HepG2 (cell line): Measurements from ENCODE around the gene KLHL33. TPM values are rescaled to one million over a fixed set of nuclear protein-coding genes. Genes with fewer than 3 reads are reported as not detected.

Experiments
- ADNP ChIP-seq: sonication (generic); formaldehyde crosslinking; IDR thresholded peaks from 2 replicates; pipeline ENCODE4 v1.4.0; 2020; ENCODE audit warnings: missing genetic modification reagents
- BORCS8-MEF2B ChIP-seq: sonication (generic); formaldehyde crosslinking; IDR thresholded peaks from 2 replicates; pipeline ENCODE4 v1.8.0; 2022; ENCODE audit warnings: mild to moderate bottlenecking, missing genetic modification reagents
- HMGA1 ChIP-seq: sonication (generic); formaldehyde crosslinking; conservative IDR thresholded peaks from 2 replicates; pipeline ENCODE4 v1.4.0; 2020; ENCODE audit warnings: missing genetic modification reagents
- NFATC3 ChIP-seq: sonication (generic); formaldehyde crosslinking; IDR thresholded peaks from 2 replicates; pipeline ENCODE4 v1.5.1; 2020; ENCODE audit warnings: mild to moderate bottlenecking, missing genetic modification reagents
- NRL ChIP-seq: sonication (generic); formaldehyde crosslinking; IDR thresholded peaks from 2 replicates; pipeline ENCODE4 v1.5.0; 2020; ENCODE audit warnings: missing genetic modification reagents, mild to moderate bottlenecking, moderate library complexity, borderline replicate concordance
- PCBP2 ChIP-seq: fragments of 200-400 bp; formaldehyde crosslinking; optimal IDR thresholded peaks from 2 replicates; pipeline ENCODE3; 2018; ENCODE audit warnings: low read length, low read depth; ENCODE audit not compliant: poor library complexity, severe bottlenecking
- PRMT3 ChIP-seq: sonication (generic); formaldehyde crosslinking; IDR thresholded peaks from 2 replicates; pipeline ENCODE4 v1.8.1; 2022; ENCODE audit warnings: low read depth, mild to moderate bottlenecking, moderate library complexity, missing genetic modification reagents, borderline replicate concordance
- RFX5 ChIP-seq: IDR thresholded peaks from 2 replicates; pipeline ENCODE4 v1.6.1; 2011; ENCODE audit warnings: low read depth, low read length, improper control_type of control experiment
- SRSF9 ChIP-seq: fragments of 200-400 bp; formaldehyde crosslinking; IDR thresholded peaks from 2 replicates; pipeline ENCODE4 v1.6.1; 2018; ENCODE audit warnings: borderline replicate concordance, mild to moderate bottlenecking, low read depth, low read length; ENCODE audit not compliant: insufficient read depth, poor library complexity, severe bottlenecking
- TCF7L2 ChIP-seq: IDR thresholded peaks from 2 replicates; pipeline ENCODE4 v1.6.1; 2011; ENCODE audit warnings: mild to moderate bottlenecking, low read depth, low read length, moderate library complexity
- ZBTB7A ChIP-seq: sonication (generic); formaldehyde crosslinking; IDR thresholded peaks from 2 replicates; pipeline ENCODE4 v1.8.0; 2022; ENCODE audit warnings: mild to moderate bottlenecking, missing genetic modification reagents
- ZFP62 ChIP-seq: sonication (generic); formaldehyde crosslinking; IDR thresholded peaks from 2 replicates; pipeline ENCODE4 v1.4.0; 2020; ENCODE audit warnings: missing genetic modification reagents
- ZNF12 ChIP-seq: sonication (generic); formaldehyde crosslinking; IDR thresholded peaks from 2 replicates; pipeline ENCODE4 v1.5.0; 2020; ENCODE audit warnings: missing genetic modification reagents
- ZNF264 ChIP-seq: sonication (generic); formaldehyde crosslinking; IDR thresholded peaks from 2 replicates; pipeline ENCODE4 v1.4.0; 2020; ENCODE audit warnings: missing genetic modification reagents
- ZNF33B ChIP-seq: sonication (generic); formaldehyde crosslinking; IDR thresholded peaks from 2 replicates; pipeline ENCODE4 v1.5.1; 2020; ENCODE audit warnings: mild to moderate bottlenecking, missing genetic modification reagents
- ZNF367 ChIP-seq: sonication (generic); formaldehyde crosslinking; IDR thresholded peaks from 2 replicates; pipeline ENCODE4 v1.4.0; 2020; ENCODE audit warnings: missing genetic modification reagents, borderline replicate concordance
- ZNF563 ChIP-seq: sonication (generic); formaldehyde crosslinking; IDR thresholded peaks from 2 replicates; pipeline ENCODE4 v1.8.0; 2022; ENCODE audit warnings: mild to moderate bottlenecking, moderate library complexity, missing genetic modification reagents
- ZNF607 ChIP-seq: sonication (generic); formaldehyde crosslinking; IDR thresholded peaks from 2 replicates; pipeline ENCODE4 v1.5.1; 2020; ENCODE audit warnings: missing genetic modification reagents, mild to moderate bottlenecking, borderline replicate concordance
- ZNF660 ChIP-seq: sonication (generic); formaldehyde crosslinking; IDR thresholded peaks from 2 replicates; pipeline ENCODE4 v1.5.1; 2020; ENCODE audit warnings: mild to moderate bottlenecking, low read depth, missing genetic modification reagents, borderline replicate concordance
- polyA plus RNA-seq, 8 experiments: library from polyadenylated mRNA; depleted of rRNA in 3 of 8; stranded (reverse) in 7 of 8; unstranded in 1 of 8; fragments of >200 nt; fragmentation: Illumina TruSeq in 4 of 8; extraction: Trizol in 4 of 8; gene quantifications; 2 replicates each; pipeline versions ENCODE4 v1.2.1 to v1.2.3, GENCODE V29; 2011 to 2016; ENCODE audit warnings: low read depth in 4 of 8, missing spikeins in 1 of 8, mixed read lengths in 1 of 8; ENCODE audit not compliant: insufficient read depth in 1 of 8
- total RNA-seq, 5 experiments: library from RNA; depleted of rRNA; stranded (reverse); fragments of >200 nt; fragmentation: Illumina TruSeq; extraction: Trizol; gene quantifications; 2 replicates each; pipeline ENCODE4 v1.2.3, GENCODE V29; 2016; ENCODE audit warnings: low read depth in 1 of 5
- TF ChIP-seq, protein P1 (sequence below): sonication (generic); formaldehyde crosslinking; IDR thresholded peaks from 2 replicates; pipeline ENCODE4 v1.5.1; 2020; ENCODE audit warnings: mild to moderate bottlenecking, moderate library complexity, missing genetic modification reagents
- TF ChIP-seq, protein P2 (sequence below): sonication (generic); formaldehyde crosslinking; IDR thresholded peaks from 2 replicates; pipeline ENCODE4 v1.5.0; 2020; ENCODE audit warnings: mild to moderate bottlenecking, missing genetic modification reagents
- TF ChIP-seq, protein P3 (sequence below): sonication (generic); formaldehyde crosslinking; IDR thresholded peaks from 2 replicates; pipeline ENCODE4 v1.5.0; 2020; ENCODE audit warnings: mild to moderate bottlenecking, missing genetic modification reagents

The KLHL33 gene
- total and polyA plus RNA-seq, 2 of the 13 experiments (the other 11 are each of a cell fraction or from before 2014, with no cell fraction given), result not detected

DNA sequence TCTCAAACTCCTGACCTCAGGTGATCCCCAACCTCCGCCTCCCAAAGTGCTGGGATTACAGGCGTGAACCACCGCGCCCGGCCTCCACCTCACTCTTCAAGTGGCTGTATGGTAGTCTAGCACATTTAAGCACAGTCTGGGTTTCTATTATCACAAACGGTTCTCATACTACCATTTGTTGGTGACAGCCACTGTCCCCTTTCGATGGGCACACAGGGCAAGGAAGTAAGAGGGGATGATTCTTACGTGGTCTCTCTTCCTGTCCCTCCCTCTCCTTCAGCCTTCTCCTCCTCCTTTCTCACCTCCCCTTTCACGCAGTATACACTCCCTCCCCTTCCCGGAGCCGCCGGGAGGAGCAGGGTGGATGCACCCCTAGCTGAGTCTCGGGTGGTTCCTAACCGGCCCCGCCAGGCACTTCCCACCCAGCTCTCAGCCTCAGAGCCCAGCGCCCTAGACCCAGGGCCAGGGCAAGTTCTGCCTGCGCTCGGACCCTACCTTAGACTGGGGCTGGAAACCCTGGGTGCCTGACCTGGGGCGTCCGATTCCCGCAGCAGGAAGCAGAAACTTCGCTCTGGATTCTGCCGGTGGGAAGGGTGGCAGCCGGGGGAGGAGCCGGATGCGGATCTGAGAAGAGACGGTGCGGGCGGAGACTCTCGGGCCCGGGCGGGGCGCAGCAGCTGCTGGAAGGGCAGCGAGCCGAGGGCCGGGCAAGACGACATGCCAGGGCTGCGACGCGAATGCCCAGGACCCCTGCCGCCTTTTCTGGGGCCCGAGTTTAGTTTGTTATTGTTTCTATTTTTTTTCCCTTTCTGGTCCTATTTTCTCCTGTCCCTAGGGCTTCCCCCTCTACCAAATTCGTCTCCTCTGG is 22.9 kb downstream of the KLHL33 start, which contains the start of gene TEP1 (continued):
- TF ChIP-seq, protein P1, sequence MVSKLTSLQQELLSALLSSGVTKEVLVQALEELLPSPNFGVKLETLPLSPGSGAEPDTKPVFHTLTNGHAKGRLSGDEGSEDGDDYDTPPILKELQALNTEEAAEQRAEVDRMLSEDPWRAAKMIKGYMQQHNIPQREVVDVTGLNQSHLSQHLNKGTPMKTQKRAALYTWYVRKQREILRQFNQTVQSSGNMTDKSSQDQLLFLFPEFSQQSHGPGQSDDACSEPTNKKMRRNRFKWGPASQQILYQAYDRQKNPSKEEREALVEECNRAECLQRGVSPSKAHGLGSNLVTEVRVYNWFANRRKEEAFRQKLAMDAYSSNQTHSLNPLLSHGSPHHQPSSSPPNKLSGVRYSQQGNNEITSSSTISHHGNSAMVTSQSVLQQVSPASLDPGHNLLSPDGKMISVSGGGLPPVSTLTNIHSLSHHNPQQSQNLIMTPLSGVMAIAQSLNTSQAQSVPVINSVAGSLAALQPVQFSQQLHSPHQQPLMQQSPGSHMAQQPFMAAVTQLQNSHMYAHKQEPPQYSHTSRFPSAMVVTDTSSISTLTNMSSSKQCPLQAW (CRISPR knock-in tag), result peak; percentile 84
- TF ChIP-seq TCF7L2, result no peak
- TF ChIP-seq RFX5, result no peak
- TF ChIP-seq HMGA1 (CRISPR knock-in tag), result no peak
- no peak for TF ChIP-seq PCBP2
- peak; percentile 83; the same call in 1 of the 2 replicates for TF ChIP-seq ZNF563 (CRISPR knock-in tag)
- peak; percentile 71; the same call in 1 of the 2 replicates for TF ChIP-seq ZNF367 (CRISPR knock-in tag)
- TF ChIP-seq BORCS8-MEF2B (CRISPR knock-in tag), result peak; percentile 70; the same call in 1 of the 2 replicates
- TF ChIP-seq ZBTB7A (CRISPR knock-in tag), result no peak; the same call in 1 of the 2 replicates
- no peak for TF ChIP-seq ADNP (CRISPR knock-in tag)
- peak; percentile 48; the same call in 1 of the 2 replicates for TF ChIP-seq ZNF12
- no peak; the same call in 1 of the 2 replicates for TF ChIP-seq PRMT3
- TF ChIP-seq, protein P2, sequence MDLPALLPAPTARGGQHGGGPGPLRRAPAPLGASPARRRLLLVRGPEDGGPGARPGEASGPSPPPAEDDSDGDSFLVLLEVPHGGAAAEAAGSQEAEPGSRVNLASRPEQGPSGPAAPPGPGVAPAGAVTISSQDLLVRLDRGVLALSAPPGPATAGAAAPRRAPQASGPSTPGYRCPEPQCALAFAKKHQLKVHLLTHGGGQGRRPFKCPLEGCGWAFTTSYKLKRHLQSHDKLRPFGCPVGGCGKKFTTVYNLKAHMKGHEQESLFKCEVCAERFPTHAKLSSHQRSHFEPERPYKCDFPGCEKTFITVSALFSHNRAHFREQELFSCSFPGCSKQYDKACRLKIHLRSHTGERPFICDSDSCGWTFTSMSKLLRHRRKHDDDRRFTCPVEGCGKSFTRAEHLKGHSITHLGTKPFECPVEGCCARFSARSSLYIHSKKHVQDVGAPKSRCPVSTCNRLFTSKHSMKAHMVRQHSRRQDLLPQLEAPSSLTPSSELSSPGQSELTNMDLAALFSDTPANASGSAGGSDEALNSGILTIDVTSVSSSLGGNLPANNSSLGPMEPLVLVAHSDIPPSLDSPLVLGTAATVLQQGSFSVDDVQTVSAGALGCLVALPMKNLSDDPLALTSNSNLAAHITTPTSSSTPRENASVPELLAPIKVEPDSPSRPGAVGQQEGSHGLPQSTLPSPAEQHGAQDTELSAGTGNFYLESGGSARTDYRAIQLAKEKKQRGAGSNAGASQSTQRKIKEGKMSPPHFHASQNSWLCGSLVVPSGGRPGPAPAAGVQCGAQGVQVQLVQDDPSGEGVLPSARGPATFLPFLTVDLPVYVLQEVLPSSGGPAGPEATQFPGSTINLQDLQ (CRISPR knock-in tag), result peak; percentile 95
- peak; percentile 64; the same call in 1 of the 2 replicates for TF ChIP-seq ZNF607 (CRISPR knock-in tag)
- no peak for TF ChIP-seq ZFP62
- TF ChIP-seq ZNF33B, result peak; percentile 64; the same call in 1 of the 2 replicates
- TF ChIP-seq NFATC3 (CRISPR knock-in tag), result peak; percentile 72; the same call in 1 of the 2 replicates
- no peak for TF ChIP-seq SRSF9
- TF ChIP-seq, protein P3, sequence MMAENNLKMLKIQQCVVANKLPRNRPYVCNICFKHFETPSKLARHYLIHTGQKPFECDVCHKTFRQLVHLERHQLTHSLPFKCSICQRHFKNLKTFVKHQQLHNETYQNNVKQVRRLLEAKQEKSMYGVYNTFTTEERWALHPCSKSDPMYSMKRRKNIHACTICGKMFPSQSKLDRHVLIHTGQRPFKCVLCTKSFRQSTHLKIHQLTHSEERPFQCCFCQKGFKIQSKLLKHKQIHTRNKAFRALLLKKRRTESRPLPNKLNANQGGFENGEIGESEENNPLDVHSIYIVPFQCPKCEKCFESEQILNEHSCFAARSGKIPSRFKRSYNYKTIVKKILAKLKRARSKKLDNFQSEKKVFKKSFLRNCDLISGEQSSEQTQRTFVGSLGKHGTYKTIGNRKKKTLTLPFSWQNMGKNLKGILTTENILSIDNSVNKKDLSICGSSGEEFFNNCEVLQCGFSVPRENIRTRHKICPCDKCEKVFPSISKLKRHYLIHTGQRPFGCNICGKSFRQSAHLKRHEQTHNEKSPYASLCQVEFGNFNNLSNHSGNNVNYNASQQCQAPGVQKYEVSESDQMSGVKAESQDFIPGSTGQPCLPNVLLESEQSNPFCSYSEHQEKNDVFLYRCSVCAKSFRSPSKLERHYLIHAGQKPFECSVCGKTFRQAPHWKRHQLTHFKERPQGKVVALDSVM (CRISPR knock-in tag), result 0 out of 2 replicates have a peak, but pooled peaks have one; percentile 25
- peak; percentile 91; the same call in 1 of the 2 replicates for TF ChIP-seq NRL
- TF ChIP-seq ZNF264, result peak; percentile 89; the same call in 1 of the 2 replicates
- no peak for TF ChIP-seq ZNF660
